AG09319 (cell line): ENCODE data around the gene FMNL1.

Experiments
- DNase-seq: peaks from one replicate; pipeline ENCODE4 v3.0.0-alpha.2; 2010; ENCODE audit warnings: low read depth; ENCODE audit errors: extremely low read depth
- TF ChIP-seq, protein P1 (sequence below): IDR thresholded peaks from 2 replicates; pipeline ENCODE4 v1.5.1; 2011; ENCODE audit warnings: low read depth, mild to moderate bottlenecking, inconsistent platforms, low read length, moderate library complexity

Gene FMNL1

GRCh38 chr17:45256114-45256966 lies 34.7 kb downstream of the FMNL1 start:
- no peak for DNase-seq
- TF ChIP-seq, protein P1, sequence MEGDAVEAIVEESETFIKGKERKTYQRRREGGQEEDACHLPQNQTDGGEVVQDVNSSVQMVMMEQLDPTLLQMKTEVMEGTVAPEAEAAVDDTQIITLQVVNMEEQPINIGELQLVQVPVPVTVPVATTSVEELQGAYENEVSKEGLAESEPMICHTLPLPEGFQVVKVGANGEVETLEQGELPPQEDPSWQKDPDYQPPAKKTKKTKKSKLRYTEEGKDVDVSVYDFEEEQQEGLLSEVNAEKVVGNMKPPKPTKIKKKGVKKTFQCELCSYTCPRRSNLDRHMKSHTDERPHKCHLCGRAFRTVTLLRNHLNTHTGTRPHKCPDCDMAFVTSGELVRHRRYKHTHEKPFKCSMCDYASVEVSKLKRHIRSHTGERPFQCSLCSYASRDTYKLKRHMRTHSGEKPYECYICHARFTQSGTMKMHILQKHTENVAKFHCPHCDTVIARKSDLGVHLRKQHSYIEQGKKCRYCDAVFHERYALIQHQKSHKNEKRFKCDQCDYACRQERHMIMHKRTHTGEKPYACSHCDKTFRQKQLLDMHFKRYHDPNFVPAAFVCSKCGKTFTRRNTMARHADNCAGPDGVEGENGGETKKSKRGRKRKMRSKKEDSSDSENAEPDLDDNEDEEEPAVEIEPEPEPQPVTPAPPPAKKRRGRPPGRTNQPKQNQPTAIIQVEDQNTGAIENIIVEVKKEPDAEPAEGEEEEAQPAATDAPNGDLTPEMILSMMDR, result no peak; the same call in 1 of the 2 replicates

- TF ChIP-seq, protein P1, result no peak
- DNase-seq, result no peak
Measured at GRCh38 chr17:45257115-45257514, 35.4 kb downstream of the FMNL1 start.

DNA sequence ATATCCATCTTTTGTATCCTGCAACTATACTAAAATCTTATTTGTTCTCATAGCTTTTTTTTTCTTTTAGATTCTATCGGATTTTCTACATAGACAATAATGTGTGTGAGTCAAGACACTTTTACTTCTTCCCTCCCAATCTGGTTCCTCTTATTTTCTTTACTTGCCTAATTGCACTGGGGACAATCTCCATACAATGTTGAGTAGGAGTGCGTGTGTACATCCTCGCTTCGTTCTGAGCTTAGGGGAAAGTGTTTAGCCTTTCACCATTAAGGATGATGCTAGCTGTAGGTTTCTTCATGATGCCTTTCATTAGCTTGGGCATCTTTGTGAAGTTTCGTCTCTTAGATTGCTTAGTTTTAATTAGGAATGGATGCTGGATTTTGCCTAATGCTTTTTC lies 37.3 kb downstream of the FMNL1 start:
- no peak for DNase-seq
- TF ChIP-seq, protein P1, result no peak

GRCh38 chr17:45260204-45260783 lies 38.6 kb downstream of the FMNL1 start:
- TF ChIP-seq, protein P1, result no peak
- no peak for DNase-seq

GRCh38 chr17:45261577-45262515 lies 40.2 kb downstream of the FMNL1 start, which contains the start of gene SPATA32:
Gene SPATA32, minus strand, starts transcription at chr17:45262094. Its CDS starts 78 bp downstream, at chr17:45262016.
- DNase-seq, result no peak
- TF ChIP-seq, protein P1, result no peak

- no peak for DNase-seq
- TF ChIP-seq, protein P1, result peak; percentile 3
Measured at GRCh38 chr17:45262516-45263476, 41.1 kb downstream of the FMNL1 start.
